ENCODE measurements around the gene MYL12B. TPM values are rescaled to one million over a fixed set of nuclear protein-coding genes. Genes with fewer than 3 reads are reported as not detected.
"Not testable (repeated sequence)": the region's sequence is repeated elsewhere in the genome, so short reads cannot be mapped to it uniquely, and the experiment has no call there.

Gene MYL12B
- total RNA-seq, 1 donor from 2014 or later = 372 TPM

- DNase-seq (ENCODE audit: low spot score) = peak; percentile 95
These were observed 35.4 kb downstream of the MYL12B start for GRCh38 chr18:3297025-3297984.

- DNase-seq (ENCODE audit: low spot score) = no peak
These were observed 42.9 kb downstream of the MYL12B start for GRCh38 chr18:3304832-3305231.

- peak; percentile 55 for DNase-seq (ENCODE audit: low spot score)
These were observed 43.4 kb downstream of the MYL12B start for GRCh38 chr18:3305354-3305762.

GRCh38 chr18:3305933-3306332 lies 44.0 kb downstream of the MYL12B start:
- DNase-seq (ENCODE audit: low spot score) = no peak

- no peak for DNase-seq (ENCODE audit: low spot score)
These were observed 44.5 kb downstream of the MYL12B start for GRCh38 chr18:3306391-3306790.

GRCh38 chr18:3313685-3314084 lies 51.8 kb downstream of the MYL12B start:
- no peak for DNase-seq (ENCODE audit: low spot score)

- not testable (repeated sequence) for DNase-seq (ENCODE audit: low spot score)
These were observed 53.4 kb downstream of the MYL12B start for GRCh38 chr18:3315344-3315743.

GRCh38 chr18:3319399-3319798 lies 57.5 kb downstream of the MYL12B start:
- no peak for DNase-seq (ENCODE audit: low spot score)

GRCh38 chr18:3319894-3320454 lies 58.0 kb downstream of the MYL12B start:
- no peak for DNase-seq (ENCODE audit: low spot score)

GRCh38 chr18:3321133-3321812 lies 59.3 kb downstream of the MYL12B start:
- DNase-seq (ENCODE audit: low spot score) = no peak

- no peak for DNase-seq (ENCODE audit: low spot score)
These were observed 62.0 kb downstream of the MYL12B start for GRCh38 chr18:3323900-3324299.

Other genes starting within 250 kb of the MYL12B start
- 14.1 TPM for gene LPIN2, start 249.0 kb upstream of the MYL12B start, total RNA-seq
- 9.7 TPM for gene MYOM1, start 42.2 kb upstream of the MYL12B start, total RNA-seq
- 299 TPM for gene MYL12A, start 14.3 kb upstream of the MYL12B start, total RNA-seq
- 64.0 TPM for gene TGIF1, start 188.0 kb downstream of the MYL12B start, total RNA-seq